ENCODE results near the gene MXRA8. TPM values are rescaled to one million over a fixed set of nuclear protein-coding genes. Genes with fewer than 3 reads are reported as not detected.

MXRA8 gene
- total and polyA plus RNA-seq, 9 of the 15 experiments (the other 6 are each of a cell fraction or from before 2014, with no cell fraction given), result 0.66 to 11.3 (median 6.3) TPM

GRCh38 chr1:1324084-1324523 lies 34.3 kb downstream of the MXRA8 start (continued):
- TF ChIP-seq CREB5 (CRISPR knock-in tag; IDR thresholded peaks at IDR 0.05) (no peak), ZNF584 (CRISPR knock-in tag; IDR thresholded peaks at IDR 0.05; ENCODE audit: low read depth) (no peak), IRF1 (CRISPR knock-in tag; IDR thresholded peaks at IDR 0.05; ENCODE audit: borderline replicate concordance) (no peak), CTCF (IDR thresholded peaks at IDR 0.05 in 2 of 3, conservative IDR thresholded peaks at IDR 0.05 in 1 of 3; ENCODE audit: insufficient read depth in 2 of 3, low read depth in 1 of 3, low read length in 3 of 3) (no peak), ELK1 (CRISPR knock-in tag; IDR thresholded peaks at IDR 0.05) (no peak), PCBP1 (IDR thresholded peaks at IDR 0.05; ENCODE audit: low read depth, low read length, poor library complexity, severe bottlenecking) (no peak), HNRNPLL (IDR thresholded peaks at IDR 0.05; ENCODE audit: low read depth, low read length, poor library complexity, severe bottlenecking) (no peak), CCAR2 (IDR thresholded peaks at IDR 0.05; ENCODE audit: low read depth, low read length) (no peak), ATF6 (CRISPR knock-in tag; IDR thresholded peaks at IDR 0.05) (no peak), PRDM10 (IDR thresholded peaks at IDR 0.05; ENCODE audit: partially characterized antibody) (no peak), CLOCK (CRISPR knock-in tag; IDR thresholded peaks at IDR 0.05; ENCODE audit: borderline replicate concordance) (no peak), ZNF586 (CRISPR knock-in tag; conservative IDR thresholded peaks at IDR 0.05) (no peak)
